ENCODE measurements around the gene TNS1. TPM values are rescaled to one million over a fixed set of nuclear protein-coding genes. Genes with fewer than 3 reads are reported as not detected.
A peak's percentile ranks its signal among the peaks of the same experiment; 100 is the strongest.

The TNS1 gene
- total RNA-seq, 1 donor from 2014 or later = 705 TPM

- no peak for DNase-seq (ENCODE audit: missing footprints)
- ATAC-seq = no peak
- intact Hi-C loops (cut with DNase I) = no loop called here
These were observed 29.0 kb upstream of the TNS1 start for GRCh38 chr2:218031771-218032257.

GRCh38 chr2:218031261-218031660, 28.5 kb upstream of the TNS1 start:
- no peak for ATAC-seq
- intact Hi-C loops (cut with DNase I) = no loop called here
- no peak for DNase-seq (ENCODE audit: missing footprints)

- intact Hi-C loops (cut with DNase I) = no loop called here
- DNase-seq (ENCODE audit: missing footprints) (no peak), ATAC-seq (no peak)
These were observed 27.8 kb upstream of the TNS1 start for GRCh38 chr2:218030409-218031195.

- no peak for DNase-seq (ENCODE audit: missing footprints)
- no peak for ATAC-seq
- intact Hi-C loops (cut with DNase I) = no loop called here
These were observed 26.9 kb upstream of the TNS1 start for GRCh38 chr2:218029366-218030360.

- intact Hi-C loops (cut with DNase I) = no loop called here
- no peak for DNase-seq (ENCODE audit: missing footprints)
- ATAC-seq = no peak
These were observed 26.0 kb upstream of the TNS1 start for GRCh38 chr2:218028562-218029348.

- DNase-seq (ENCODE audit: missing footprints) (no peak), ATAC-seq (no peak)
- intact Hi-C loops (cut with DNase I) = no loop called here
These were observed 25.3 kb upstream of the TNS1 start for GRCh38 chr2:218028189-218028495.

GRCh38 chr2:218027426-218028188, 24.8 kb upstream of the TNS1 start:
- intact Hi-C loops (cut with DNase I) = no loop called here
- ATAC-seq = no peak
- DNase-seq (ENCODE audit: missing footprints) = no peak

- no peak for DNase-seq (ENCODE audit: missing footprints)
- intact Hi-C loops (cut with DNase I) = no loop called here
- no peak for ATAC-seq
These were observed 24.1 kb upstream of the TNS1 start for GRCh38 chr2:218026676-218027425.

- ATAC-seq (no peak), DNase-seq (ENCODE audit: missing footprints) (no peak)
- intact Hi-C loops (cut with DNase I) = no loop called here
These were observed 23.4 kb upstream of the TNS1 start for GRCh38 chr2:218026244-218026643.

- ATAC-seq = no peak
- intact Hi-C loops (cut with DNase I) = no loop called here
These were observed 22.1 kb upstream of the TNS1 start for GRCh38 chr2:218024871-218025270.

GRCh38 chr2:218024336-218024735, 21.5 kb upstream of the TNS1 start:
- intact Hi-C loops (cut with DNase I) = no loop called here
- DNase-seq (ENCODE audit: missing footprints) (peak; percentile 28), ATAC-seq (peak; percentile 63)

More at GRCh38 chr2:218024871-218025270, 22.1 kb upstream of the TNS1 start:
- DNase-seq (ENCODE audit: missing footprints) = no peak

GRCh38 chr2:218023636-218024035, 20.8 kb upstream of the TNS1 start:
- DNase-seq (ENCODE audit: missing footprints) = peak; percentile 1
- intact Hi-C loops (cut with DNase I) = no loop called here
- ATAC-seq = no peak

- no peak for DNase-seq (ENCODE audit: missing footprints)
- intact Hi-C loops (cut with DNase I) = no loop called here
- ATAC-seq = no peak
These were observed 20.2 kb upstream of the TNS1 start for GRCh38 chr2:218022851-218023530.

- intact Hi-C loops (cut with DNase I) = no loop called here
- no peak for ATAC-seq
- DNase-seq (ENCODE audit: missing footprints) = no peak
These were observed 19.5 kb upstream of the TNS1 start for GRCh38 chr2:218022131-218022850.

- peak; percentile 75 for ATAC-seq
- intact Hi-C loops (cut with DNase I) = no loop called here
- peak; percentile 85 for DNase-seq (ENCODE audit: missing footprints)
These were observed 18.8 kb upstream of the TNS1 start for GRCh38 chr2:218021536-218022071.

- ATAC-seq = no peak
- intact Hi-C loops (cut with DNase I) = no loop called here
- DNase-seq (ENCODE audit: missing footprints) = no peak
These were observed 18.3 kb upstream of the TNS1 start for GRCh38 chr2:218020966-218021535.

Measured in Right ventricle myocardium inferior (tissue), 1 donor.